ENCODE results near the gene TMEM217. TPM values are rescaled to one million over a fixed set of nuclear protein-coding genes. Genes with fewer than 3 reads are reported as not detected.
A peak's percentile ranks its signal among the peaks of the same experiment; 100 is the strongest.

The TMEM217 gene
- total and polyA plus RNA-seq, 2 of the 4 experiments (the other 2 are of a cell fraction): 1.4 to 3.5 TPM

- Histone ChIP-seq H3K4me3 (ENCODE audit: insufficient read depth, low read depth, low read length) (peak overlapping the region; percentile 50), H2AK5ac (ENCODE audit: low read depth, low read length) (peak overlapping the region; percentile 27), H3K14ac (replicated peaks; ENCODE audit: low read depth, low read length) (peak overlapping the region; percentile 100), H3K4me2 (ENCODE audit: low read depth, low read length) (peak overlapping the region; percentile 79), H3K23ac (ENCODE audit: low read depth, low read length) (peak overlapping the region; percentile 100), H4K20me1 (ENCODE audit: insufficient read depth, low read length) (peaks cover 31% of the 10 kb centered on the region), H3K9me3 (ENCODE audit: control insufficient read depth, insufficient read depth, low read length) (no peaks in the 10 kb centered on the region), H3K4me1 (ENCODE audit: control insufficient read depth, insufficient read depth, low read length) (peaks cover 7% of the 10 kb centered on the region), H3K79me1 (ENCODE audit: low read depth in 1 of 2, low read length in 2 of 2) (peaks cover 15 to 31% of the 10 kb centered on the region in 2 experiments), H2BK15ac (ENCODE audit: low read depth, low read length) (peak overlapping the region; percentile 100), H2AK9ac (replicated peaks; ENCODE audit: low read depth, low read length, poor library complexity) (peak overlapping the region; percentile 97), H3K18ac (ENCODE audit: low read depth, low read length) (peak overlapping the region; percentile 76), H4K5ac (ENCODE audit: low read depth, low read length) (peak overlapping the region; percentile 78), H2BK5ac (ENCODE audit: low read depth, low read length, poor library complexity, severe bottlenecking) (peak overlapping the region; percentile 94), H3K9ac (ENCODE audit: low read depth, low read length) (peak overlapping the region; percentile 77), H3K36me3 (ENCODE audit: control insufficient read depth, insufficient read depth, low read length) (peaks cover 22% of the 10 kb centered on the region), H3K27me3 (ENCODE audit: control insufficient read depth, insufficient read depth, low read length) (no peaks in the 10 kb centered on the region), H3K4ac (ENCODE audit: low read depth, low read length) (peak overlapping the region; percentile 84), H4K8ac (ENCODE audit: low read depth in 2 of 2, low read length in 2 of 2) (peak overlapping the region; percentile 81 to 92), H3K9me1 (ENCODE audit: insufficient read depth, low read length) (no peaks in the 10 kb centered on the region; the same call in 1 of the 2 replicates), H2BK120ac (ENCODE audit: low read depth, low read length) (peak overlapping the region; percentile 96), H3K56ac (ENCODE audit: extremely low read depth, insufficient read depth, low read length) (peak overlapping the region; percentile 99), H3K27ac (ENCODE audit: insufficient read depth, low read length) (peak overlapping the region; percentile 85), H4K91ac (ENCODE audit: insufficient read depth, low read depth, low read length) (peak overlapping the region; percentile 98), H2BK20ac (ENCODE audit: low read depth, low read length) (peak overlapping the region; percentile 97), H2AFZ (replicated peaks; ENCODE audit: low read length, poor library complexity) (peak overlapping the region; percentile 88)
- no peak for DNase-seq
- 0% methylated on average over 9 of the region's 29 CpGs; no CpG with 5 or more reads in 1 of the 2 experiments for WGBS, 2 experiments (ENCODE audit: extremely low coverage in 2 of 2, insufficient read length in 1 of 2)
- dilution Hi-C loops (cut with HindIII; ENCODE audit: low sequenced_read_pairs, unreplicated experiment) (no loop called here), in situ Hi-C loops (cut with MboI; ENCODE audit: low sequenced_read_pairs) (no loop called here), intact Hi-C loops (cut with micrococcal nuclease) (loop anchor here (1.0 kb wide), 2 partner anchors 25 to 32 kb away; no protein-coding TSS in a partner anchor)
- no TSS peak for BruUV-seq (replicated peaks)
- peak; percentile 9 for ATAC-seq (ENCODE audit: low read depth)
- CTCF ChIA-PET: interaction anchor here (0.6 to 1.6 kb wide), 4 partner anchors 17 to 147 kb away, joined by 3 to 6 read pairs (median 4); no protein-coding TSS in a partner anchor
- POLR2A ChIA-PET (ENCODE audit: unreplicated experiment): interaction anchor here (0.7 to 1.0 kb wide), 3 partner anchors 27 to 91 kb away, joined by 4 to 8 read pairs (median 4); no protein-coding TSS in a partner anchor
- TF ChIP-seq POLR2A (IDR thresholded peaks at IDR 0.05; ENCODE audit: low read depth, low read length) (peak; percentile 81), CTCF (conservative IDR thresholded peaks at IDR 0.05; ENCODE audit: low read depth, low read length) (no peak), NFE2L2 (IDR thresholded peaks at IDR 0.05; ENCODE audit: low read depth, low read length) (0 out of 2 replicates have a peak, but pooled peaks have one; percentile 17), FOS (IDR thresholded peaks at IDR 0.05; ENCODE audit: low read depth, low read length) (peak; percentile 81), CHD1 (IDR thresholded peaks at IDR 0.05; ENCODE audit: low read depth, low read length) (0 out of 2 replicates have a peak, but pooled peaks have one; percentile 49), RAD21 (IDR thresholded peaks at IDR 0.05; ENCODE audit: low read length) (peak; percentile 30; the same call in 1 of the 2 replicates), USF2 (IDR thresholded peaks at IDR 0.05; ENCODE audit: low read depth, low read length) (no peak), RCOR1 (IDR thresholded peaks at IDR 0.05; ENCODE audit: insufficient replicate concordance, low read length) (no peak), MAFK (IDR thresholded peaks at IDR 0.05; ENCODE audit: low read depth, low read length) (peak; percentile 18; the same call in 1 of the 2 replicates), MXI1 (IDR thresholded peaks at IDR 0.05; ENCODE audit: borderline replicate concordance, low read depth, low read length) (no peak), BHLHE40 (IDR thresholded peaks at IDR 0.05; ENCODE audit: low read depth, low read length) (no peak), ELK1 (IDR thresholded peaks at IDR 0.05; ENCODE audit: borderline replicate concordance, low read depth, low read length) (no peak), RFX5 (IDR thresholded peaks at IDR 0.05; ENCODE audit: low read depth, low read length) (no peak), CEBPB (IDR thresholded peaks at IDR 0.05; ENCODE audit: low read depth, low read length) (peak; percentile 53)
These were observed 89.0 kb downstream of the TMEM217 start for GRCh38 chr6:37168811-37169495.

Data from IMR-90 (cell line).